GM12892 (cell line): Measurements from ENCODE around the gene FAM20C. TPM values are rescaled to one million over a fixed set of nuclear protein-coding genes. Genes with fewer than 3 reads are reported as not detected.

Experiments
- DNase-seq: peaks from one replicate; pipeline ENCODE4 v3.0.0; 2011; ENCODE audit not compliant: insufficient read length
- FAIRE-seq: peaks from 2 replicates; lab custom pipeline; 2011; peaks lifted over from hg19 to GRCh38; lab: Jason Lieb, UNC
- POLR2A ChIP-seq: IDR thresholded peaks from 2 replicates; pipeline ENCODE4 v1.6.1; 2011; ENCODE audit warnings: low read depth, low read length, control low read depth
- POLR2AphosphoS5 ChIP-seq: IDR thresholded peaks from 2 replicates; pipeline ENCODE4 v1.6.1; 2011; ENCODE audit warnings: low read depth, low read length, control low read depth
- TAF1 ChIP-seq: IDR thresholded peaks from 2 replicates; pipeline ENCODE4 v1.6.1; 2011; ENCODE audit warnings: low read depth, mild to moderate bottlenecking, control low read depth, low read length, borderline replicate concordance
- polyA plus RNA-seq: library from polyadenylated mRNA; unstranded; fragments of >200 nt; gene quantifications from one replicate; pipeline ENCODE4 v1.2.1, GENCODE V29; 2012; ENCODE audit warnings: missing spikeins, inconsistent platforms; ENCODE audit not compliant: missing spikeins

FAM20C gene
- not detected for polyA plus RNA-seq

- DNase-seq (no peak), FAIRE-seq (no peak)
- TF ChIP-seq POLR2AphosphoS5 (no peak), POLR2A (no peak), TAF1 (no peak)
Observed at GRCh38 chr7:191981-192649, at the start of gene FAM20C. Gene FAM20C (plus strand): TSS chr7:192571. CDS start chr7:193200, 629 bp downstream.

- FAIRE-seq (no peak), DNase-seq (no peak)
- no peak for TF ChIP-seq POLR2A
- no peak for TF ChIP-seq TAF1
- no peak for TF ChIP-seq POLR2AphosphoS5
Observed at GRCh38 chr7:143145-143751, 49.1 kb upstream of the FAM20C start.

GRCh38 chr7:143811-144453 lies 48.4 kb upstream of the FAM20C start:
- TF ChIP-seq POLR2AphosphoS5 = no peak
- DNase-seq (no peak), FAIRE-seq (no peak)

- no peak for FAIRE-seq
- TF ChIP-seq TAF1 = no peak
- TF ChIP-seq POLR2AphosphoS5 = no peak
- no peak for TF ChIP-seq POLR2A
- DNase-seq = no peak
Observed at GRCh38 chr7:144454-144826, 47.9 kb upstream of the FAM20C start.

GRCh38 chr7:145863-146262 lies 46.5 kb upstream of the FAM20C start:
- DNase-seq (no peak), FAIRE-seq (no peak)

GRCh38 chr7:148543-148931 lies 43.8 kb upstream of the FAM20C start:
- FAIRE-seq = no peak
- DNase-seq = no peak
- TF ChIP-seq TAF1 = no peak
- TF ChIP-seq POLR2A = no peak
- no peak for TF ChIP-seq POLR2AphosphoS5

More at GRCh38 chr7:145863-146262, 46.5 kb upstream of the FAM20C start:
- no peak for TF ChIP-seq POLR2A
- TF ChIP-seq TAF1 = no peak

- FAIRE-seq (peak; percentile 79), DNase-seq (peak; percentile 82)
- TF ChIP-seq POLR2AphosphoS5 = peak; percentile 72
- TF ChIP-seq POLR2A = peak; percentile 86
- TF ChIP-seq TAF1 = peak; percentile 73
Observed at GRCh38 chr7:148932-149790, 43.2 kb upstream of the FAM20C start.

GRCh38 chr7:149791-150636 lies 42.4 kb upstream of the FAM20C start:
- DNase-seq (no peak), FAIRE-seq (no peak)
- TF ChIP-seq TAF1 = no peak
- TF ChIP-seq POLR2AphosphoS5 = no peak
- TF ChIP-seq POLR2A = no peak

GRCh38 chr7:150811-151221 lies 41.6 kb upstream of the FAM20C start:
- DNase-seq (no peak), FAIRE-seq (no peak)
- TF ChIP-seq POLR2A = no peak
- TF ChIP-seq POLR2AphosphoS5 = no peak
- TF ChIP-seq TAF1 = no peak

- FAIRE-seq (no peak), DNase-seq (no peak)
- TF ChIP-seq POLR2A = no peak
- no peak for TF ChIP-seq TAF1
- TF ChIP-seq POLR2AphosphoS5 = no peak
Observed at GRCh38 chr7:151346-152050, 40.9 kb upstream of the FAM20C start.
